ENCODE results near the gene LASP1NB.

The LASP1NB gene

DNA sequence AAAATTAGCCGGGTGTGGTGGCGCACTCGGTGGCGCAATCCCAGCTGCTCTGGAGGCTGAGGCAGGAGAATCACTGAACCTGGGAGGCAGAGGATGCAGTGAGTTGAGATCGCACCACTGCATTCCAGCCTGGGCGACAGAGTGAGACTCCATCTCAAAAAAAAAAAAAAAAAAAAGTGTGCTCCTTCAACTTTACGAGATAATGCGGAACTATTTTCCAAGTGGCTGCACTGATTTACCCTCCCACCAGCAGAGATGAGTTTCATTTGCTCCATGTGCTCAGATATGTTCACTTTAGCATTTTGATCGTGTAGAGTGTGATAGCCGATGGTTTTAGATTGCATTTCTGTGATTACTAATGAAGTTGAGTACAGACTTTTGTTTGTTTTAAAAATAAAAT lies 20.0 kb upstream of the LASP1NB start:
- no peaks in the 10 kb centered on the region for H3K27me3 ChIP-seq (replicated peaks)
- no peak overlapping the region for H3K4me3 ChIP-seq (ENCODE audit: low read depth, low read length)
- no peak for DNase-seq
- in situ Hi-C loops (cut with HindIII; ENCODE audit: low pct_ligation_motif_present, low sequenced_read_pairs): no loop called here
- no peak overlapping the region for H3K27ac ChIP-seq
- peaks cover 57% of the 10 kb centered on the region for H3K36me3 ChIP-seq (replicated peaks)
- TF ChIP-seq, protein P1, sequence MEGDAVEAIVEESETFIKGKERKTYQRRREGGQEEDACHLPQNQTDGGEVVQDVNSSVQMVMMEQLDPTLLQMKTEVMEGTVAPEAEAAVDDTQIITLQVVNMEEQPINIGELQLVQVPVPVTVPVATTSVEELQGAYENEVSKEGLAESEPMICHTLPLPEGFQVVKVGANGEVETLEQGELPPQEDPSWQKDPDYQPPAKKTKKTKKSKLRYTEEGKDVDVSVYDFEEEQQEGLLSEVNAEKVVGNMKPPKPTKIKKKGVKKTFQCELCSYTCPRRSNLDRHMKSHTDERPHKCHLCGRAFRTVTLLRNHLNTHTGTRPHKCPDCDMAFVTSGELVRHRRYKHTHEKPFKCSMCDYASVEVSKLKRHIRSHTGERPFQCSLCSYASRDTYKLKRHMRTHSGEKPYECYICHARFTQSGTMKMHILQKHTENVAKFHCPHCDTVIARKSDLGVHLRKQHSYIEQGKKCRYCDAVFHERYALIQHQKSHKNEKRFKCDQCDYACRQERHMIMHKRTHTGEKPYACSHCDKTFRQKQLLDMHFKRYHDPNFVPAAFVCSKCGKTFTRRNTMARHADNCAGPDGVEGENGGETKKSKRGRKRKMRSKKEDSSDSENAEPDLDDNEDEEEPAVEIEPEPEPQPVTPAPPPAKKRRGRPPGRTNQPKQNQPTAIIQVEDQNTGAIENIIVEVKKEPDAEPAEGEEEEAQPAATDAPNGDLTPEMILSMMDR (IDR thresholded peaks at IDR 0.05; ENCODE audit: low read depth, low read length, missing control alignments): no peak

DNA sequence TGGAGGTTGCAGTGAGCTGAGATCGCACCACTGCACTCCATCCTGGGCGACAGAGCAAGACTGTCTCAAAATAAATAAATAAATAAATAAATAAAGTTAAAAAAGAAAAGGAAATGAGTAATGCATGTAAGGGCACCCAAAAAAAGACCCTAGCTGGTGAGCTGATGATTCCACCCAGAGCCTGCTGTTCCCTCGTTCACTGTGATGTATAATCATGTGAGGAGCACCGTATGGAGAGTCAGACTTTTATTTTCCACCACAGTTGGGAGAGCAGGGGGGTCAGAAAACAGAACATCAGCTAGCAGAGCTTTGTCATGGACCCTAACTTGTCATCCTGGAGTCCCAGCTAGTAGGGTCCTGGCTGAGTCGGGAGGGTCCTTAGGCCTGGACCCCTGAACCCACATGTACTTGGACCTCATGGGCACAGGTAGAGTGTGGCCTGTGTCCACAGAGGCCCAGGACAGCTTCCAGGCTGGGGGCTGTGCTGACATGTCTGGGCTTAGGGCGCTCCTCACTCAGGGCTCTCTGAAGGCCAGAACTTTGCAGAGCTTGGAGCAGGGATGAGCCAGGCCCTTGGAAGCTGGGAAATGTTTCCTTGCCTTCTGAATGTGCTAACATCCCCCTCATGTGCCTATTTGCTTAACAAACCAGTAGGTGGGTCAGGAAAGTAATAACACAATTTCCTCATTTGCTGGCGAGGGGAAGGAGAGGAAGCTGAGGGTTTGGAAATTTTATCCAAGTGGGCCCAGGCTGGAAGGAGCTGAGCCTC lies 18.8 kb upstream of the LASP1NB start:
- no peak for DNase-seq
- Histone ChIP-seq H3K36me3 (replicated peaks) (peaks cover 64% of the 10 kb centered on the region), H3K4me3 (ENCODE audit: low read depth, low read length) (no peak overlapping the region), H3K27ac (peak overlapping the region; percentile 30), H3K27me3 (replicated peaks) (no peaks in the 10 kb centered on the region)
- TF ChIP-seq, protein P1 (IDR thresholded peaks at IDR 0.05; ENCODE audit: low read depth, low read length, missing control alignments): no peak
- in situ Hi-C loops (cut with HindIII; ENCODE audit: low pct_ligation_motif_present, low sequenced_read_pairs): no loop called here

DNA sequence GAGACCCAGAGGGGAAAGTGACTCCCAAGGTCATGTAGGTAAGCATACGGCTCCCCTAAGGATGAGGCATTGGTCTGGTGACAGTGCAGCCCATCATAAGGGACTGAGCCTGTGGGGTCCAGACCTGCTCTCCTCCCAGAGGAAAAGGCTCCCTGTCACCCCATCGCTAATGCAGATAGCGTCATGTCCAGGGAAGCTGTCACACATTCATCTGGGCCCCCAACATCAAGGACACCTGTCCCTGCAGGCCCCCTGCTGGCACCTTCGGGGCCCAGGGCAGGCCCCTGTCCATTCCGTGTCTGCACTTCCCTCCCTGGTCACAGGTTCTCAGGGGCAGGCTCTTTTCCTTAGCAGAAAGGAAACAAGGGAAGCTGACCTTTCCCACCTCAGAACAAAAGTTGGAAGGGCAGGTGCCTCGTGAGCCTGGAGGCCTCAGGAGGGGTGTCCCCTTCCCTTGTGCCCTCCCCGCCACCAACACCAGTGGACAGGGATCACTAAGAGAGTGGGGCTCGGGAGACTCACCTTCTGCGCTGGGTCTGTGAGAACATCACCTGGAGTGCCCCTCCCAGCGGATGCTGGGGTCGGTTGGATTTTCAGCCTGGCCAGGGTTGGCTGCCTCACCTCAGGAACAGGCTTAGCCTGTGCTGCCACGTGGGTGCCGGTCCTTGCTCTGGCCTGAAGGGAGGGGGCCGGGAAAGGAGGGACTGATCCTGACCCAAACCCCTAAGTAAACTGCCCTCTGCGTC lies 17.3 kb upstream of the LASP1NB start:
- Histone ChIP-seq H3K27ac (no peak overlapping the region), H3K4me3 (ENCODE audit: low read depth, low read length) (no peak overlapping the region), H3K36me3 (replicated peaks) (peaks cover 68% of the 10 kb centered on the region), H3K27me3 (replicated peaks) (no peaks in the 10 kb centered on the region)
- TF ChIP-seq, protein P1 (IDR thresholded peaks at IDR 0.05; ENCODE audit: low read depth, low read length, missing control alignments): peak; percentile 6
- in situ Hi-C loops (cut with HindIII; ENCODE audit: low pct_ligation_motif_present, low sequenced_read_pairs): no loop called here
- no peak for DNase-seq

DNA sequence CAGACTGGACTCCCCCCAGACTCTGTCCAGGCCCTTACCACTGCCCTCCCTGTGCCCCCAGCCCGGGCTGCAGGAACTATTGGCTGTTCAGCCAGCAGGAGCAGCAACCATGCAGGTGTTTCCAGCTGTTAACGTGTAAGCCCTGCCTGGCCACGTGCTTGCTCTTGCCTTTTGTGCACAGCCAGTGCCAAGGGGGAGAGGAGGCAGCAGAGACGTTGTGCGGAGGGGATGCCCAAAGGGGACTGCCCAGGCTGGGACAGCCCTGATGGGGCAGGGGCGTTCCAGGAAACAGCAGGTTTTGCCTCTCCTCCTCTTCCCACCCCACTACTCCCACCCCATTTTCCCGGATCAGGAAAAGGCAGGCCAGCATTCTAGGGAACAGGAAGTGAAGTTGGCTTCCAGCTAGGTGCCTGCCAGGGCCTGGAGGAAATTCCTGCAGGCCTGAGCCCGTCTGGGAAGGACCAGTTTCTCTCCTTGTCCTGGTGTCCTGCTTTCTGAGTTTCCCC lies 16.7 kb upstream of the LASP1NB start:
- TF ChIP-seq, protein P1 (IDR thresholded peaks at IDR 0.05; ENCODE audit: low read depth, low read length, missing control alignments): no peak
- in situ Hi-C loops (cut with HindIII; ENCODE audit: low pct_ligation_motif_present, low sequenced_read_pairs): no loop called here
- Histone ChIP-seq H3K27ac (no peak overlapping the region), H3K36me3 (replicated peaks) (peaks cover 68% of the 10 kb centered on the region), H3K27me3 (replicated peaks) (no peaks in the 10 kb centered on the region), H3K4me3 (ENCODE audit: low read depth, low read length) (no peak overlapping the region)
- DNase-seq: no peak

DNA sequence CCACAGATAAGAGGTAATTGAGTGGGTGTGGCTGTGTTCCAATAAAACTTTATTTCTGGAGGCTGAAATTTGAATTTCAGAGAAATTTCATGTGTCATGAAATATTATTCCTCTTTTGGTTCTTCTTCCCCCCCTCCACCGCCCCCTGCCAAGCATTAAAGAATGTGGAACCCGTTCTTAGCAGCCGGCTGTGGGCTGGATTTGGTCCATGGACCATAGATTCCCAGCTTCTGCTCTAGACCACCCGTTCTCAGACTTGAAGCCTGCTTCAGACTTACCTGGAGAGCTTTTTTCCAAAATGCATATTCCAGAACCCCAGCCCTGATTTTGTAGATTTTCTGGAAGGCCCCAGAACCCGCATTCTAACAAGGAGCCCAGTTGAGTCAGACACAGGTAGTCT lies 15.1 kb upstream of the LASP1NB start:
- in situ Hi-C loops (cut with HindIII; ENCODE audit: low pct_ligation_motif_present, low sequenced_read_pairs): no loop called here
- TF ChIP-seq, protein P1 (IDR thresholded peaks at IDR 0.05; ENCODE audit: low read depth, low read length, missing control alignments): no peak
- Histone ChIP-seq H3K4me3 (ENCODE audit: low read depth, low read length) (no peak overlapping the region), H3K27me3 (replicated peaks) (no peaks in the 10 kb centered on the region), H3K27ac (no peak overlapping the region), H3K36me3 (replicated peaks) (peaks cover 74% of the 10 kb centered on the region)
- no peak for DNase-seq
